Neural progenitor cell (in vitro differentiated cells): Measurements from ENCODE around the gene JAKMIP2. TPM values are rescaled to one million over a fixed set of nuclear protein-coding genes. Genes with fewer than 3 reads are reported as not detected.
"Not testable (repeated sequence)": the region's sequence is repeated elsewhere in the genome, so short reads cannot be mapped to it uniquely, and the experiment has no call there.

Experiments used
- DNase-seq: peaks from one replicate; pipeline ENCODE4 v3.0.0-alpha.2; 2016; ENCODE audit warnings: low spot score
- H2AFZ ChIP-seq: fragments of 200-600 bp; sonication (generic); replicated peaks from 2 replicates; pipeline ENCODE4 v1.6.1; 2016; ENCODE audit warnings: antibody characterized with exemption
- H3F3A ChIP-seq: fragments of 200-600 bp; sonication (generic); 2 replicates; pipeline ENCODE4 v1.6.1; 2016; ENCODE audit warnings: antibody characterized with exemption, low read depth
- H3K27ac ChIP-seq: fragments of 200-600 bp; sonication (generic); 2 replicates; pipeline ENCODE4 v1.5.1; 2016; ENCODE audit warnings: mild to moderate bottlenecking
- H3K27me3 ChIP-seq: fragments of 200-600 bp; sonication (generic); 2 replicates; pipeline ENCODE4 v1.6.1; 2016; ENCODE audit warnings: mild to moderate bottlenecking, moderate library complexity
- H3K36me3 ChIP-seq: fragments of 200-600 bp; sonication (generic); 2 replicates; pipeline ENCODE4 v1.5.1; 2016
- H3K4me1 ChIP-seq: fragments of 200-600 bp; sonication (generic); 2 replicates; pipeline ENCODE4 v1.6.1; 2016; ENCODE audit warnings: mixed run types
- H3K4me2 ChIP-seq: fragments of 200-600 bp; sonication (generic); 2 replicates; pipeline ENCODE4 v1.6.1; 2016
- H3K4me3 ChIP-seq: fragments of 200-600 bp; sonication (generic); 2 replicates; pipeline ENCODE4 v1.5.1; 2016
- H3K79me2 ChIP-seq: fragments of 200-600 bp; sonication (generic); 2 replicates; pipeline ENCODE4 v1.6.1; 2016; ENCODE audit warnings: low read depth
- H3K9ac ChIP-seq: fragments of 200-600 bp; sonication (generic); 2 replicates; pipeline ENCODE4 v1.6.1; 2016
- H3K9me3 ChIP-seq: fragments of 200-600 bp; sonication (generic); 2 replicates; pipeline ENCODE4 v1.5.1; 2016; ENCODE audit warnings: low read depth
- H4K20me1 ChIP-seq: fragments of 200-600 bp; sonication (generic); 2 replicates; pipeline ENCODE4 v1.6.1; 2016; ENCODE audit warnings: low read depth
- H3K27ac Mint-ChIP-seq: 3 replicates; pipeline ENCODE4 v1.8.0; 2021; ENCODE audit warnings: mixed read lengths
- H3K27me3 Mint-ChIP-seq: 2 replicates; pipeline ENCODE4 v1.8.0; 2022; ENCODE audit warnings: low read depth, mild to moderate bottlenecking, inconsistent platforms, moderate library complexity, mixed read lengths; ENCODE audit not compliant: insufficient read depth
- H3K36me3 Mint-ChIP-seq: 3 replicates; pipeline ENCODE4 v1.8.0; 2021; ENCODE audit warnings: mixed read lengths
- H3K4me1 Mint-ChIP-seq: 3 replicates; pipeline ENCODE4 v1.8.0; 2021; ENCODE audit warnings: mixed read lengths
- H3K4me3 Mint-ChIP-seq: 3 replicates; pipeline ENCODE4 v1.8.0; 2021; ENCODE audit warnings: mild to moderate bottlenecking, moderate library complexity, mixed read lengths
- H3K9me3 Mint-ChIP-seq: 3 replicates; pipeline ENCODE4 v1.8.0; 2020; ENCODE audit warnings: mixed read lengths
- CTCF ChIP-seq: fragments of 200-600 bp; sonication (generic); IDR thresholded peaks from 2 replicates; pipeline ENCODE4 v1.5.1; 2017; ENCODE audit warnings: antibody characterized with exemption, mild to moderate bottlenecking
- EZH2 ChIP-seq: fragments of 200-600 bp; sonication (generic); IDR thresholded peaks from 2 replicates; pipeline ENCODE4 v1.6.1; 2017; ENCODE audit warnings: antibody characterized with exemption, mild to moderate bottlenecking, moderate library complexity
- EZH2phosphoT487 ChIP-seq: fragments of 200-600 bp; sonication (generic); IDR thresholded peaks from 2 replicates; pipeline ENCODE4 v1.6.1; 2017; ENCODE audit warnings: antibody characterized with exemption
- total RNA-seq: library from RNA; depleted of rRNA; stranded (reverse); fragments of >200 nt; gene quantifications from 2 replicates; pipeline ENCODE4 v1.2.3, GENCODE V29; 2015; ENCODE audit warnings: low replicate concordance

Gene JAKMIP2
- total RNA-seq, 1 donor from 2014 or later: 8.2 TPM

- H3K4me2 ChIP-seq: no peak overlapping the region
- H3K9me3 ChIP-seq: no peaks in the 10 kb centered on the region
- H4K20me1 ChIP-seq: no peaks in the 10 kb centered on the region
- H3K9ac ChIP-seq: no peak overlapping the region
- H2AFZ ChIP-seq: no peak overlapping the region
- TF ChIP-seq EZH2phosphoT487 (no peak), CTCF (no peak), EZH2 (no peak)
- no peaks in the 10 kb centered on the region for H3K79me2 ChIP-seq
- Mint-ChIP-seq H3K36me3 (peaks cover 24% of the 10 kb centered on the region), H3K9me3 (peaks cover 3% of the 10 kb centered on the region), H3K4me3 (no peak overlapping the region), H3K27ac (no peak overlapping the region), H3K27me3 (no peaks in the 10 kb centered on the region), H3K4me1 (peaks cover 4% of the 10 kb centered on the region)
- no peaks in the 10 kb centered on the region for H3K27me3 ChIP-seq
- DNase-seq: no peak
- no peaks in the 10 kb centered on the region for H3K36me3 ChIP-seq
- no peaks in the 10 kb centered on the region for H3F3A ChIP-seq
- H3K4me1 ChIP-seq: peaks cover 7% of the 10 kb centered on the region
- H3K27ac ChIP-seq: no peak overlapping the region
- no peak overlapping the region for H3K4me3 ChIP-seq
These were observed 55.3 kb downstream of the JAKMIP2 start for GRCh38 chr5:147727200-147727599.

GRCh38 chr5:147721191-147721960, 61.2 kb downstream of the JAKMIP2 start:
- H3K27me3 Mint-ChIP-seq, H3K79me2 ChIP-seq, H3K9me3 Mint-ChIP-seq, H3K9ac ChIP-seq, H3K27me3 ChIP-seq, H3F3A ChIP-seq, H3K9me3 ChIP-seq, H3K4me1 Mint-ChIP-seq, H2AFZ ChIP-seq, H4K20me1 ChIP-seq, H3K27ac Mint-ChIP-seq, DNase-seq, H3K4me1 ChIP-seq, H3K36me3 ChIP-seq: not testable (repeated sequence)
- Mint-ChIP-seq H3K36me3 (peaks cover 19% of the 10 kb centered on the region), H3K4me3 (peak overlapping the region; percentile 66)
- peak overlapping the region; percentile 66 for H3K4me2 ChIP-seq
- H3K27ac ChIP-seq: peak overlapping the region; percentile 58
- H3K4me3 ChIP-seq: peak overlapping the region; percentile 39

GRCh38 chr5:147713550-147714295, 68.8 kb downstream of the JAKMIP2 start:
- Histone ChIP-seq H3K4me3 (no peak overlapping the region), H3K27ac (peak overlapping the region; percentile 24), H2AFZ (no peak overlapping the region), H3K27me3 (no peaks in the 10 kb centered on the region), H3K36me3 (no peaks in the 10 kb centered on the region), H3K9me3 (no peaks in the 10 kb centered on the region), H3K4me2 (no peak overlapping the region), H3F3A (peaks cover 7% of the 10 kb centered on the region), H3K79me2 (no peaks in the 10 kb centered on the region), H4K20me1 (no peaks in the 10 kb centered on the region), H3K4me1 (no peaks in the 10 kb centered on the region), H3K9ac (no peak overlapping the region)
- H3K9me3 Mint-ChIP-seq: peaks cover 6% of the 10 kb centered on the region
- H3K27me3 Mint-ChIP-seq: no peaks in the 10 kb centered on the region
- no peak for TF ChIP-seq EZH2
- no peak for TF ChIP-seq CTCF
- no peak for TF ChIP-seq EZH2phosphoT487
- peaks cover 5% of the 10 kb centered on the region for H3K36me3 Mint-ChIP-seq
- no peaks in the 10 kb centered on the region for H3K4me1 Mint-ChIP-seq
- no peak overlapping the region for H3K27ac Mint-ChIP-seq
- DNase-seq: no peak
- H3K4me3 Mint-ChIP-seq: no peak overlapping the region

GRCh38 chr5:147712598-147712997, 69.9 kb downstream of the JAKMIP2 start:
- no peak overlapping the region for H2AFZ ChIP-seq
- peaks cover 7% of the 10 kb centered on the region for H3F3A ChIP-seq
- no peaks in the 10 kb centered on the region for H3K27me3 ChIP-seq
- Mint-ChIP-seq H3K4me3 (no peak overlapping the region), H3K27me3 (no peaks in the 10 kb centered on the region), H3K27ac (no peak overlapping the region), H3K9me3 (peaks cover 6% of the 10 kb centered on the region), H3K36me3 (peaks cover 7% of the 10 kb centered on the region), H3K4me1 (no peaks in the 10 kb centered on the region)
- no peak overlapping the region for H3K4me3 ChIP-seq
- TF ChIP-seq CTCF (no peak), EZH2phosphoT487 (no peak), EZH2 (no peak)
- DNase-seq: no peak
- H4K20me1 ChIP-seq: no peaks in the 10 kb centered on the region
- H3K9me3 ChIP-seq: no peaks in the 10 kb centered on the region
- H3K79me2 ChIP-seq: no peaks in the 10 kb centered on the region
- H3K4me1 ChIP-seq: no peaks in the 10 kb centered on the region
- H3K4me2 ChIP-seq: no peak overlapping the region
- no peak overlapping the region for H3K9ac ChIP-seq
- no peaks in the 10 kb centered on the region for H3K36me3 ChIP-seq
- H3K27ac ChIP-seq: no peak overlapping the region
